Measurements from ENCODE around the gene DAPK1.

DNA sequence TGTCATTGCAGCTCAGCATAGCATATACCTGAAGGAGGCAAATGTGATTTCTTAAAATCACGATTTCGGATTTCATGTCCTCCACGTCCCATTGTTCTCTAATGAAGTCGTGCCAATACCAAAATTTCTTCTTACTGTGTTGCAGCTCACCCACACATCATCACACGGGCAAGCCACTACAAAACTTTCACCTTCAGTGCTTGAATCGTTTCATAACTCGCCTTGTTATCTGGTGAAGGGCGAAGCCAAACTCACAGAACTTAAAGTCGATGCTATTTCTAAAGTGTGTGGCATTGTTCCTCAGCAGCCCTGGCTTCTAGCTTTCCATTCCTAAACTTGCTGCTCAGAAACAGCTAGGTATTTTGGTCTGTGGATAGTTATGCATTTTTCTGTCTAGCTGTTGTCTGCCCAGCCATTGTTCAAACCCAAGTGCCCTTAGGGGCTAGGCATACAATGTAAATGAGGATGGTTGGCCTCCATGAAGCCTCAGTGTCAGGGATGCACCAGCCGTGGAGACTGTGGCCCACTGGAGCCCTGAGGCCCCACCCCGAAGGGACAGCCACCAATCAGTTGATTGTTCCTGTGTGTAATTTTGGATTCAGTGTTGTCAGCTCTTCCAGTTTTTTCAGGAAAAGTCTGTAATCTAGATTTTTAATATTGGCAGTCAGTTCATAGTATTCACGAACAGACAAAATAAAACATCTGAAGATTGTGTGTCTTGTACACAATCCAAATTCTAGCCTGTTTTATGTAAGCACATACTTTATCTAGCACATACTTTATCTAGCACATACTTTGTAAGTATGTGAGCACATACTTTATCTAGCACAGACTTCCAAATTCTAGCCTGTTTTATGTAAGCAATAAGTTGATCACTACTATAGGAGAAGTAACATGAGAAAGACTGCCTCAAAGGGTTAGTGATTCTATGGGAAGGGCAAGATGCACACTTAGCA lies 112.8 kb downstream of the DAPK1 start:
- TF ChIP-seq, protein P1, sequence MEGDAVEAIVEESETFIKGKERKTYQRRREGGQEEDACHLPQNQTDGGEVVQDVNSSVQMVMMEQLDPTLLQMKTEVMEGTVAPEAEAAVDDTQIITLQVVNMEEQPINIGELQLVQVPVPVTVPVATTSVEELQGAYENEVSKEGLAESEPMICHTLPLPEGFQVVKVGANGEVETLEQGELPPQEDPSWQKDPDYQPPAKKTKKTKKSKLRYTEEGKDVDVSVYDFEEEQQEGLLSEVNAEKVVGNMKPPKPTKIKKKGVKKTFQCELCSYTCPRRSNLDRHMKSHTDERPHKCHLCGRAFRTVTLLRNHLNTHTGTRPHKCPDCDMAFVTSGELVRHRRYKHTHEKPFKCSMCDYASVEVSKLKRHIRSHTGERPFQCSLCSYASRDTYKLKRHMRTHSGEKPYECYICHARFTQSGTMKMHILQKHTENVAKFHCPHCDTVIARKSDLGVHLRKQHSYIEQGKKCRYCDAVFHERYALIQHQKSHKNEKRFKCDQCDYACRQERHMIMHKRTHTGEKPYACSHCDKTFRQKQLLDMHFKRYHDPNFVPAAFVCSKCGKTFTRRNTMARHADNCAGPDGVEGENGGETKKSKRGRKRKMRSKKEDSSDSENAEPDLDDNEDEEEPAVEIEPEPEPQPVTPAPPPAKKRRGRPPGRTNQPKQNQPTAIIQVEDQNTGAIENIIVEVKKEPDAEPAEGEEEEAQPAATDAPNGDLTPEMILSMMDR (IDR thresholded peaks at IDR 0.05; ENCODE audit: low read depth, low read length) = no peak
- TF ChIP-seq EZH2phosphoT487 (IDR thresholded peaks at IDR 0.05; ENCODE audit: low read depth) = no peak
